Neural cell (in vitro differentiated cells): ENCODE measurements around the gene GOLGA6L2. TPM values are rescaled to one million over a fixed set of nuclear protein-coding genes. Genes with fewer than 3 reads are reported as not detected.
"Not testable (repeated sequence)": the region's sequence is repeated elsewhere in the genome, so short reads cannot be mapped to it uniquely, and the experiment has no call there.

Experiments
- H2AFZ ChIP-seq: fragments of 200-600, 300-800 bp; sonication (generic), shearing (Covaris generic); 2 replicates; pipeline ENCODE4 v1.6.0; 2014; ENCODE audit warnings: low read depth, mild to moderate bottlenecking, antibody characterized with exemption, low read length, moderate library complexity
- H3F3A ChIP-seq: fragments of 200-600 bp; shearing (Covaris generic); 2 replicates; pipeline ENCODE4 v1.6.1; 2016; ENCODE audit warnings: mild to moderate bottlenecking, moderate library complexity, mixed read lengths, antibody characterized with exemption, low read length; ENCODE audit not compliant: insufficient read depth, poor library complexity, severe bottlenecking
- H3K27ac ChIP-seq: fragments of 200-600, 300-800 bp; sonication (generic), shearing (Covaris generic); 2 replicates; pipeline ENCODE4 v1.5.1; 2014; ENCODE audit warnings: mild to moderate bottlenecking, low read length, moderate library complexity
- H3K27me3 ChIP-seq: fragments of 300-800, 200-600 bp; sonication (generic), shearing (Covaris generic); 2 replicates; pipeline ENCODE4 v1.6.0; 2014; ENCODE audit warnings: mild to moderate bottlenecking, low read depth, low read length, moderate library complexity; ENCODE audit not compliant: insufficient read depth
- H3K36me3 ChIP-seq: fragments of 300-800, 200-600 bp; sonication (generic), shearing (Covaris generic); 2 replicates; pipeline ENCODE4 v1.5.1; 2014; ENCODE audit warnings: mild to moderate bottlenecking, antibody characterized with exemption, low read length, moderate library complexity; ENCODE audit not compliant: insufficient read depth
- H3K4me2 ChIP-seq: fragments of 300-800, 200-600 bp; sonication (generic), shearing (Covaris generic); 2 replicates; pipeline ENCODE4 v1.6.0; 2014; ENCODE audit warnings: mild to moderate bottlenecking, low read length
- H3K4me3 ChIP-seq: fragments of 300-800, 200-600 bp; sonication (generic), shearing (Covaris generic); 2 replicates; pipeline ENCODE4 v1.5.1; 2014; ENCODE audit warnings: mild to moderate bottlenecking, low read length, moderate library complexity
- H3K79me2 ChIP-seq: fragments of 200-600 bp; shearing (Covaris generic); replicated peaks from 2 replicates; pipeline ENCODE4 v1.6.0; 2014; ENCODE audit warnings: mild to moderate bottlenecking, low read length, moderate library complexity; ENCODE audit not compliant: insufficient read depth
- H3K9ac ChIP-seq: fragments of 300-800, 200-600 bp; sonication (generic), shearing (Covaris generic); 2 replicates; pipeline ENCODE4 v1.6.1; 2016; ENCODE audit warnings: mild to moderate bottlenecking, low read length, mixed read lengths
- H3K9me2 ChIP-seq: fragments of 200-600 bp; shearing (Covaris generic); 2 replicates; pipeline ENCODE4 v1.6.1; 2016; ENCODE audit warnings: mild to moderate bottlenecking, low read length, mixed read lengths; ENCODE audit not compliant: insufficient read depth
- H3K9me3 ChIP-seq: fragments of 200-600, 300-800 bp; sonication (generic), shearing (Covaris generic); 2 replicates; pipeline ENCODE4 v1.6.1; 2016; ENCODE audit warnings: mild to moderate bottlenecking, mixed run types, low read length, moderate library complexity, mixed read lengths
- H4K20me1 ChIP-seq: fragments of 200-600 bp; shearing (Covaris generic); 2 replicates; pipeline ENCODE4 v1.6.1; 2016; ENCODE audit warnings: mild to moderate bottlenecking, mixed run types; ENCODE audit not compliant: insufficient read depth
- CTCF ChIP-seq: fragments of 450-650 bp; IDR thresholded peaks from 2 replicates; pipeline ENCODE4 v1.5.1; 2014; ENCODE audit warnings: antibody characterized with exemption, mild to moderate bottlenecking, moderate library complexity; ENCODE audit not compliant: poor library complexity, severe bottlenecking
- EP300 ChIP-seq: fragments of 450-650 bp; conservative IDR thresholded peaks from 2 replicates; pipeline ENCODE4 v1.6.1; 2014; ENCODE audit warnings: antibody characterized with exemption, mild to moderate bottlenecking, moderate library complexity; ENCODE audit not compliant: poor library complexity, severe bottlenecking
- EZH2 ChIP-seq: fragments of 200-600, 300-800 bp; shearing (Covaris generic), sonication (generic); IDR thresholded peaks from 2 replicates; pipeline ENCODE4 v1.6.1; 2014; ENCODE audit warnings: antibody characterized with exemption, low read length, borderline replicate concordance, mild to moderate bottlenecking; ENCODE audit not compliant: insufficient read depth, poor library complexity, severe bottlenecking
- MXI1 ChIP-seq: fragments of 450-650 bp; conservative IDR thresholded peaks from 2 replicates; pipeline ENCODE4 v1.6.1; 2014; ENCODE audit warnings: antibody characterized with exemption, mild to moderate bottlenecking; ENCODE audit not compliant: poor library complexity, severe bottlenecking
- POLR2AphosphoS5 ChIP-seq: IDR thresholded peaks from 2 replicates; pipeline ENCODE4 v1.6.1; 2012
- RAD21 ChIP-seq: fragments of 450-650 bp; conservative IDR thresholded peaks from 2 replicates; pipeline ENCODE4 v1.6.1; 2014; ENCODE audit warnings: antibody characterized with exemption, mild to moderate bottlenecking, moderate library complexity
- REST ChIP-seq: IDR thresholded peaks from 2 replicates; pipeline ENCODE4 v1.6.1; 2012; ENCODE audit warnings: borderline replicate concordance
- SMC3 ChIP-seq: fragments of 450-650 bp; conservative IDR thresholded peaks from 2 replicates; pipeline ENCODE4 v1.6.1; 2014; ENCODE audit warnings: antibody characterized with exemption, mild to moderate bottlenecking, moderate library complexity; ENCODE audit not compliant: poor library complexity
- TAF1 ChIP-seq: IDR thresholded peaks from 2 replicates; pipeline ENCODE4 v1.6.1; 2012; ENCODE audit warnings: low read depth
- polyA plus RNA-seq: library from polyadenylated mRNA; depleted of rRNA; stranded (reverse); fragments of >200 nt; gene quantifications from 2 replicates; pipeline ENCODE4 v1.2.3, GENCODE V29; 2014

Gene GOLGA6L2
- polyA plus RNA-seq, 1 donor from 2014 or later, result not detected

- Histone ChIP-seq H3K27me3 (no peaks in the 10 kb centered on the region), H4K20me1 (no peaks in the 10 kb centered on the region), H3K9ac (no peak overlapping the region), H3K79me2 (no peaks in the 10 kb centered on the region), H3K9me3 (no peaks in the 10 kb centered on the region), H3K27ac (no peak overlapping the region), H3K9me2 (no peaks in the 10 kb centered on the region), H3F3A (no peaks in the 10 kb centered on the region), H2AFZ (no peak overlapping the region), H3K4me2 (no peak overlapping the region), H3K4me3 (no peak overlapping the region), H3K36me3 (no peaks in the 10 kb centered on the region)
- no peak for TF ChIP-seq EZH2
- TF ChIP-seq EP300, result no peak
- TF ChIP-seq CTCF, result no peak
- TF ChIP-seq MXI1, result no peak
- no peak for TF ChIP-seq REST
- TF ChIP-seq TAF1, result no peak
- TF ChIP-seq SMC3, result no peak
- TF ChIP-seq POLR2AphosphoS5, result no peak
Observed at GRCh38 chr15:23415321-23415865, 31.6 kb downstream of the GOLGA6L2 start.

- H3K9me3 ChIP-seq, H3K79me2 ChIP-seq, H3K27me3 ChIP-seq, H2AFZ ChIP-seq, H3K36me3 ChIP-seq, H3K27ac ChIP-seq, H4K20me1 ChIP-seq, H3K4me2 ChIP-seq, H3K9ac ChIP-seq, H3K9me2 ChIP-seq, H3F3A ChIP-seq, H3K4me3 ChIP-seq: not testable (repeated sequence)
Observed at GRCh38 chr15:23412881-23413600, 34.0 kb downstream of the GOLGA6L2 start.

GRCh38 chr15:23411841-23412240, 35.2 kb downstream of the GOLGA6L2 start:
- no peak for TF ChIP-seq EP300
- TF ChIP-seq MXI1, result no peak
- TF ChIP-seq EZH2, result no peak
- no peak for TF ChIP-seq SMC3
- TF ChIP-seq CTCF, result no peak
- no peak for TF ChIP-seq TAF1
- no peak for TF ChIP-seq RAD21
- no peak for TF ChIP-seq REST
- TF ChIP-seq POLR2AphosphoS5, result no peak

More at GRCh38 chr15:23411841-23412240, 35.2 kb downstream of the GOLGA6L2 start:
- Histone ChIP-seq H3K9me3 (no peaks in the 10 kb centered on the region), H3K79me2 (no peaks in the 10 kb centered on the region), H3K9ac (no peak overlapping the region), H3F3A (no peaks in the 10 kb centered on the region), H2AFZ (no peak overlapping the region), H4K20me1 (no peaks in the 10 kb centered on the region), H3K4me3 (no peak overlapping the region), H3K36me3 (no peaks in the 10 kb centered on the region), H3K27me3 (no peaks in the 10 kb centered on the region), H3K4me2 (no peak overlapping the region), H3K9me2 (no peaks in the 10 kb centered on the region), H3K27ac (no peak overlapping the region)
